ENCODE data around the gene SRY.
"Not testable (repeated sequence)": the region's sequence is repeated elsewhere in the genome, so short reads cannot be mapped to it uniquely, and the experiment has no call there.

Gene SRY

DNA sequence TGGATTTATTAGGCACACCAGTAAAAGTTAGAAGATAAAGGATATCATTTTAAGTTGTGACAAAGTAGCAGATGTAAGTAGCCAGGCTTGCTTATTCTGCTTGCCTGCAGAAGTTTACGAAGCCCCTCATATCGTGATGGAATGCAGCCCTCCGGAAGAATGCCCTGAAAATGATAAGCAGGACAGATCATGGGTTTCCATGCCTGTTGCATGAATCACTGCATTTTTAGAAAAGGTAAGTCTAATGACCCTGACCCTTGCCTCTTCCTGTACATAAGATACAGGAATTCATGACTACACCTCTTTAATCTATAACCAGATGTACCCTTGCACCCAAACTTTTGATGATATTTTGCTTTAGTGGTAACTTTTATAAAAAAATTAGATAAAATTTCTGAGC lies 37.0 kb upstream of the SRY start:
- Histone ChIP-seq H3K4me2 (ENCODE audit: low read length) (no peak overlapping the region), H3K79me2 (ENCODE audit: low read length) (no peaks in the 10 kb centered on the region), H3K9me3 (ENCODE audit: insufficient read depth, low read length) (no peaks in the 10 kb centered on the region), H3K36me3 (replicated peaks; ENCODE audit: low read depth, low read length) (no peaks in the 10 kb centered on the region), H2AFZ (ENCODE audit: low read depth, low read length) (no peak overlapping the region), H3K9ac (ENCODE audit: low read length) (no peak overlapping the region), H3K27me3 (ENCODE audit: low read depth, low read length) (0 out of 2 replicates have a peak, but pooled peaks cover 4% of the 10 kb centered on the region), H3K4me1 (ENCODE audit: low read length) (no peaks in the 10 kb centered on the region), H3K27ac (ENCODE audit: low read length) (no peak overlapping the region), H4K20me1 (ENCODE audit: insufficient read depth, low read length) (no peaks in the 10 kb centered on the region), H3K4me3 (ENCODE audit: low read length) (no peak overlapping the region)
- TF ChIP-seq, protein P1, sequence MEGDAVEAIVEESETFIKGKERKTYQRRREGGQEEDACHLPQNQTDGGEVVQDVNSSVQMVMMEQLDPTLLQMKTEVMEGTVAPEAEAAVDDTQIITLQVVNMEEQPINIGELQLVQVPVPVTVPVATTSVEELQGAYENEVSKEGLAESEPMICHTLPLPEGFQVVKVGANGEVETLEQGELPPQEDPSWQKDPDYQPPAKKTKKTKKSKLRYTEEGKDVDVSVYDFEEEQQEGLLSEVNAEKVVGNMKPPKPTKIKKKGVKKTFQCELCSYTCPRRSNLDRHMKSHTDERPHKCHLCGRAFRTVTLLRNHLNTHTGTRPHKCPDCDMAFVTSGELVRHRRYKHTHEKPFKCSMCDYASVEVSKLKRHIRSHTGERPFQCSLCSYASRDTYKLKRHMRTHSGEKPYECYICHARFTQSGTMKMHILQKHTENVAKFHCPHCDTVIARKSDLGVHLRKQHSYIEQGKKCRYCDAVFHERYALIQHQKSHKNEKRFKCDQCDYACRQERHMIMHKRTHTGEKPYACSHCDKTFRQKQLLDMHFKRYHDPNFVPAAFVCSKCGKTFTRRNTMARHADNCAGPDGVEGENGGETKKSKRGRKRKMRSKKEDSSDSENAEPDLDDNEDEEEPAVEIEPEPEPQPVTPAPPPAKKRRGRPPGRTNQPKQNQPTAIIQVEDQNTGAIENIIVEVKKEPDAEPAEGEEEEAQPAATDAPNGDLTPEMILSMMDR (IDR thresholded peaks at IDR 0.05; ENCODE audit: low read depth, low read length), result no peak
- TF ChIP-seq EZH2phosphoT487 (IDR thresholded peaks at IDR 0.05; ENCODE audit: low read depth), result no peak

DNA sequence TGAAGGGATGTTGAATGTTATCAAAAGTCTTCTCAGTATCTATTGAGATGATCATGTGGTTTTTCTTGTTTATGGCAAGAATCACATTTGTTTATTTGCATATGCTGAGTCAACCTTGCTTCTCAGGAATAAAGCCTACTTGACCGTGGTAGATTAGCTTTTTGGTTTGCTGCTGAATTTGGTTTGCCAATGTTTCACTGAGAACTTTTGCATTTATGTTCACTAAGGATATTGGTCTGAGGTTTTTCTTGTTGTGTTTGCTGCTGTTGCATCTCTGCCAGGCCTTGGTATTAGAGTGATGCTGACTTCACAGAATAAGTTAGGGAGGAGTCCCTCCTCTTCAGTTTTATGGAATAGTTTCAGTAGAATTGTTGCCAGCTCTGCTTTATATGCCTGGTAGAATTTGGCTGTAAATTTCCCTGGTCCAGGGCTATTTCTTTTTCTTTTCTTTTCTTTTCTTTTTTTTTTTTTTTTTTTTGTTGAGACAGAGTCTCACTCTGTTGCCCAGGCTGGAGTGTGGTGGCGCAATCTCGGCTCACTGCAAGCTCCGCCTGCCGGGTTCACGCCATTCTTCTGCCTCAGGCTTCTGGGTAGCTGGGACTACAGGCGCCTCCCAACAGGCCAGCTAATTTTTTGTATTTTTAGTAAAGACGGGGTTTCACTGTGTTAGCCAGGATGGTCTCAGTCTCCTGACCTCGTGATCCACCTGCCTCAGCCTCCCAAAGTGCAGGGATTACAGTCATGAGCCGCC lies 29.8 kb upstream of the SRY start:
- H3K9me3 ChIP-seq (ENCODE audit: insufficient read depth, low read length); H4K20me1 ChIP-seq (ENCODE audit: insufficient read depth, low read length); H3K4me1 ChIP-seq (ENCODE audit: low read length); H3K4me3 ChIP-seq (ENCODE audit: low read length); H3K36me3 ChIP-seq (replicated peaks; ENCODE audit: low read depth, low read length); H3K27me3 ChIP-seq (ENCODE audit: low read depth, low read length); H3K27ac ChIP-seq (ENCODE audit: low read length); H3K4me2 ChIP-seq (ENCODE audit: low read length); H3K79me2 ChIP-seq (ENCODE audit: low read length); H2AFZ ChIP-seq (ENCODE audit: low read depth, low read length); H3K9ac ChIP-seq (ENCODE audit: low read length): not testable (repeated sequence)

DNA sequence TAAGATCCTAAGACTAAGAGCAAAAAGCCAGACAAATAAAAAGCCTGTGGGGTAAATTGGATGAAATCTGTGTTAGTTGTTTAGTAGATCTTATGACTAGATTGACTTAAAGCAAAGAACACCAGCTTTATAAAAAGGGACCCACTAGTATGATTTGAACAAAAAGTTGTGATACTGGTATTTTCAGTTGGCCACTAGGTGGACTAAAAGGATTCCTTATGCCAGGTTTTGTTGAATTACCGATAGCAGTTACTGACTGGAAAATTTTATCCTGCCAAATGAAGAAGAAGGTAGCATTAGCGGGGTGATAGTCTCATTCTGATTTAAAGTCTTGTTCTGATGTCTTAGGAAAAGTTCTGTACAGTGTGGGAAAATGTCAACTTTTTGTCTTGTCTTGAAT lies 12.8 kb upstream of the SRY start:
- TF ChIP-seq EZH2phosphoT487 (IDR thresholded peaks at IDR 0.05; ENCODE audit: low read depth), result no peak
- TF ChIP-seq, protein P1 (IDR thresholded peaks at IDR 0.05; ENCODE audit: low read depth, low read length), result peak; percentile 53
- Histone ChIP-seq H3K36me3 (replicated peaks; ENCODE audit: low read depth, low read length) (no peaks in the 10 kb centered on the region), H3K79me2 (ENCODE audit: low read length) (no peaks in the 10 kb centered on the region), H2AFZ (ENCODE audit: low read depth, low read length) (no peak overlapping the region), H3K4me3 (ENCODE audit: low read length) (no peak overlapping the region), H3K27me3 (ENCODE audit: low read depth, low read length) (no peaks in the 10 kb centered on the region), H3K9me3 (ENCODE audit: insufficient read depth, low read length) (no peaks in the 10 kb centered on the region), H3K27ac (ENCODE audit: low read length) (no peak overlapping the region), H3K4me2 (ENCODE audit: low read length) (peak overlapping the region; percentile 39), H3K4me1 (ENCODE audit: low read length) (peaks cover 9% of the 10 kb centered on the region), H4K20me1 (ENCODE audit: insufficient read depth, low read length) (no peaks in the 10 kb centered on the region), H3K9ac (ENCODE audit: low read length) (no peak overlapping the region)

DNA sequence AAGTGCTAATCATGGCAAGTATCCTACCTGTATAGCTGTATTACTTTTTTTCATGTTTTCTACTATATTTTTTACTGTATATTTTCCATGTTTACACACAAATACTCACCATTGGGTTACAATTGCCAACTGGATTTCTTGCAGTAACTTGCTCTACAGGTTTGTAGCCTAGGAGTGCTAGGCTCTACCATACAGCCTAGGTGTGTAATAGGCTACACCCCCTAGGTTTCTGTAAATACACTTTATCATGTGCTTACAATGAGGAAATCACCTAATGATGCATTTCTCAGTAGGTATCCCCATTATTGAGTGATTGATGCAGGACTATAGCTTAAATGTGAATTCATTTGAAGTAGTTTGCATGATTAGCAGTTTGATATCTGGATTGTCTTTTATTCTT lies 10.5 kb upstream of the SRY start:
- Histone ChIP-seq H3K9me3 (ENCODE audit: insufficient read depth, low read length) (no peaks in the 10 kb centered on the region), H3K27ac (ENCODE audit: low read length) (no peak overlapping the region)

More for the DNA sequence above, 10.5 kb upstream of the SRY start:
- Histone ChIP-seq H2AFZ (ENCODE audit: low read depth, low read length) (no peak overlapping the region), H3K4me1 (ENCODE audit: low read length) (no peaks in the 10 kb centered on the region), H3K4me2 (ENCODE audit: low read length) (no peak overlapping the region), H3K9ac (ENCODE audit: low read length) (no peak overlapping the region), H3K27me3 (ENCODE audit: low read depth, low read length) (no peaks in the 10 kb centered on the region), H3K36me3 (replicated peaks; ENCODE audit: low read depth, low read length) (no peaks in the 10 kb centered on the region), H3K4me3 (ENCODE audit: low read length) (no peak overlapping the region), H4K20me1 (ENCODE audit: insufficient read depth, low read length) (no peaks in the 10 kb centered on the region), H3K79me2 (ENCODE audit: low read length) (no peaks in the 10 kb centered on the region)
- TF ChIP-seq EZH2phosphoT487 (IDR thresholded peaks at IDR 0.05; ENCODE audit: low read depth), result no peak
- TF ChIP-seq, protein P1 (IDR thresholded peaks at IDR 0.05; ENCODE audit: low read depth, low read length), result no peak

Data from OCI-LY3 (cell line).